HG03196 (cell line): ENCODE measurements around the gene FAM168A.

ENCODE experiments used
- ATAC-seq: cut with Tn5 transposase; IDR thresholded peaks from one replicate; pipeline ENCODE4 v1.9.1; 2021; ENCODE audit not compliant: unreplicated experiment

FAM168A gene

GRCh38 chr11:73559743-73560142 lies 38.2 kb downstream of the FAM168A start:
- no peak for ATAC-seq

- no peak for ATAC-seq
Observed at GRCh38 chr11:73556966-73557365, 40.9 kb downstream of the FAM168A start.

- no peak for ATAC-seq
Observed at GRCh38 chr11:73555615-73556014, 42.3 kb downstream of the FAM168A start.

GRCh38 chr11:73554671-73555320 lies 43.1 kb downstream of the FAM168A start:
- no peak for ATAC-seq

GRCh38 chr11:73553266-73553665 lies 44.6 kb downstream of the FAM168A start:
- ATAC-seq = no peak

GRCh38 chr11:73551677-73552076 lies 46.2 kb downstream of the FAM168A start:
- ATAC-seq = no peak

GRCh38 chr11:73549376-73549775 lies 48.5 kb downstream of the FAM168A start:
- no peak for ATAC-seq

- ATAC-seq = no peak
Observed at GRCh38 chr11:73547706-73548595, 50.0 kb downstream of the FAM168A start.

GRCh38 chr11:73542175-73542574 lies 55.7 kb downstream of the FAM168A start:
- ATAC-seq = no peak

GRCh38 chr11:73539506-73540084 lies 58.3 kb downstream of the FAM168A start:
- no peak for ATAC-seq

GRCh38 chr11:73538381-73538872 lies 59.5 kb downstream of the FAM168A start:
- peak; percentile 66 for ATAC-seq

- no peak for ATAC-seq
Observed at GRCh38 chr11:73537969-73538368, 59.9 kb downstream of the FAM168A start.

- no peak for ATAC-seq
Observed at GRCh38 chr11:73536961-73537360, 61.0 kb downstream of the FAM168A start.

GRCh38 chr11:73532310-73532709 lies 65.6 kb downstream of the FAM168A start:
- ATAC-seq = no peak

- ATAC-seq = no peak
Observed at GRCh38 chr11:73531386-73531785, 66.5 kb downstream of the FAM168A start.

GRCh38 chr11:73530109-73530508 lies 67.8 kb downstream of the FAM168A start:
- no peak for ATAC-seq

GRCh38 chr11:73529204-73529530 lies 68.7 kb downstream of the FAM168A start:
- ATAC-seq = no peak

- no peak for ATAC-seq
Observed at GRCh38 chr11:73528483-73529203, 69.3 kb downstream of the FAM168A start.

- ATAC-seq = no peak
Observed at GRCh38 chr11:73528013-73528412, 69.9 kb downstream of the FAM168A start.

GRCh38 chr11:73525611-73526010 lies 72.3 kb downstream of the FAM168A start:
- ATAC-seq = no peak

GRCh38 chr11:73524774-73525173 lies 73.1 kb downstream of the FAM168A start:
- ATAC-seq = no peak
